HG02870 (cell line): ENCODE results near the gene FREM1.

Source experiments
- ATAC-seq: cut with Tn5 transposase; IDR thresholded peaks from one replicate; pipeline ENCODE4 v1.9.1; 2021; ENCODE audit warnings: mild to moderate bottlenecking, moderate library complexity; ENCODE audit not compliant: unreplicated experiment

FREM1 gene

GRCh38 chr9:14713187-14713767, 197.0 kb downstream of the FREM1 start:
- no peak for ATAC-seq

DNA sequence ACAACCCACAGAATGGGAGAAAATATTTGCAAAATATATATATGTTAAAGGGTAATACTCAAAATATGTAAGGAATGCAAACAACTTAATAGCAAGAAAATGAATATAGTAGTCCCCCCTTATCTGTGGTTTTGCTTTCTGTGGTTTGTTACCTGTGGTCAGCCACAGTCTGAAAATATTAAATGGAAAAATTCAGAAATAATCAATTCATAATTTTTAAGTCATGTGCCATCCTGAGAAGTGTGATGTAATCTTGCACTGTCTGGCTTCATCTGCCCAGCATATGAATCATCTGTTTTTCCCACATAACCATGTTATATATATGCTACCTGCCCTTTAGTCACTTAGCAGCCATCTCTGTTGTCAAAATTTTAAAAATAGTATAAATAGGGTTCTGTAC, 199.4 kb downstream of the FREM1 start:
- no peak for ATAC-seq

- ATAC-seq, result peak; percentile 67
These were observed 203.6 kb downstream of the FREM1 start for GRCh38 chr9:14706530-14707140.

GRCh38 chr9:14705079-14705478, 205.1 kb downstream of the FREM1 start:
- no peak for ATAC-seq

- ATAC-seq, result no peak
These were observed 205.9 kb downstream of the FREM1 start for GRCh38 chr9:14704281-14704680.

GRCh38 chr9:14702200-14702720, 208.0 kb downstream of the FREM1 start:
- no peak for ATAC-seq

- peak; percentile 88 for ATAC-seq
These were observed 216.9 kb downstream of the FREM1 start, which contains the start of gene ZDHHC21 for GRCh38 chr9:14693251-14693861. Gene ZDHHC21, minus strand, starts transcription at chr9:14693432. Its CDS starts 19,092 bp downstream, at chr9:14674340.

GRCh38 chr9:14692470-14693250, 217.6 kb downstream of the FREM1 start:
- ATAC-seq, result peak; percentile 40

- no peak for ATAC-seq
These were observed 219.1 kb downstream of the FREM1 start for GRCh38 chr9:14690948-14691730.

- no peak for ATAC-seq
These were observed 223.0 kb downstream of the FREM1 start for GRCh38 chr9:14687042-14687719.

DNA sequence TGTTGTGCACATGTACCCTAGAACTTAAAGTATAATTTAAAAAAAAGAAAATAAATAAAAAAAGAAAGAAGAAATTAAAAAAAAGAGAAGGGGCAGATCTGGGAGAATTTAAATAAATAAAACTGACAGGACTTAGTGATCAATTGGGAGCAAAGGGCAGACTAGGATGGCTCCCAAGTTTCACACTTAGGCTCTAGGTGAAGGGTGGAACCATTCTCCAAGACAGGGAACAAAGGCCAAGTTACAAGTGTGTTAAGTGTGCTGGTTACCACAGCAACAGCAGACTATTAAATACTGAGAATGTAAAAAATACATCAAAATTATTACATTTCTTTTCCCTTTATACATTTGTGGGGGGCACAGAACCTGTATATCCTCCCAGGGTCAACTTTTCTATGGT, 224.1 kb downstream of the FREM1 start:
- ATAC-seq, result no peak
